ENCODE measurements around the gene ZFYVE26.

DNA sequence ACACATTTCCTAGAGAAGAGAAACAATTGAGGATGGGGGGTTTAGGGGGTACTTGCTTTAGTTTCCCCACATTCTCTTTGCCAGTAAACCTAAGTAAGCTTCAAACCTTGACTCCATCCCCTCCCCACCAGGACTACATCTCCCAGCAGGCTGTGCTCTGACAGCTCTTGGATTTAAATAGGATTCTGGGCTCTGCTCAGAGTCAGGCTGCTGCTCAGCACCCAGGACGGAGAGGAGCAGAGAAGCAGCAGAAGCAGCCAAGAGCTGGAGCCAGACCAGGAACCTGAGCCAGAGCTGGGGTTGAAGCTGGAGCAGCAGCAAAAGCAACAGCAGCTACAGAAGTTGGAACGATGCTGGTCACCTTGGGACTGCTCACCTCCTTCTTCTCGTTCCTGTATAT lies 94.1 kb downstream of the ZFYVE26 start:
- TF ChIP-seq ZNF610 (tag by site-specific recombination; IDR thresholded peaks at IDR 0.05; ENCODE audit: borderline replicate concordance) (no peak), ZNF561 (tag by site-specific recombination; IDR thresholded peaks at IDR 0.05; ENCODE audit: borderline replicate concordance) (no peak), YY1 (tag by site-specific recombination; IDR thresholded peaks at IDR 0.05) (no peak), ZNF112 (tag by site-specific recombination; IDR thresholded peaks at IDR 0.05) (no peak), ZNF404 (tag by site-specific recombination; IDR thresholded peaks at IDR 0.05) (no peak), ZNF792 (tag by site-specific recombination; IDR thresholded peaks at IDR 0.05) (no peak), ZNF548 (tag by site-specific recombination; IDR thresholded peaks at IDR 0.05) (no peak), YY2 (tag by site-specific recombination; IDR thresholded peaks at IDR 0.05) (no peak), GLI4 (tag by site-specific recombination; IDR thresholded peaks at IDR 0.05) (no peak)
- TF ChIP-seq, protein P1, sequence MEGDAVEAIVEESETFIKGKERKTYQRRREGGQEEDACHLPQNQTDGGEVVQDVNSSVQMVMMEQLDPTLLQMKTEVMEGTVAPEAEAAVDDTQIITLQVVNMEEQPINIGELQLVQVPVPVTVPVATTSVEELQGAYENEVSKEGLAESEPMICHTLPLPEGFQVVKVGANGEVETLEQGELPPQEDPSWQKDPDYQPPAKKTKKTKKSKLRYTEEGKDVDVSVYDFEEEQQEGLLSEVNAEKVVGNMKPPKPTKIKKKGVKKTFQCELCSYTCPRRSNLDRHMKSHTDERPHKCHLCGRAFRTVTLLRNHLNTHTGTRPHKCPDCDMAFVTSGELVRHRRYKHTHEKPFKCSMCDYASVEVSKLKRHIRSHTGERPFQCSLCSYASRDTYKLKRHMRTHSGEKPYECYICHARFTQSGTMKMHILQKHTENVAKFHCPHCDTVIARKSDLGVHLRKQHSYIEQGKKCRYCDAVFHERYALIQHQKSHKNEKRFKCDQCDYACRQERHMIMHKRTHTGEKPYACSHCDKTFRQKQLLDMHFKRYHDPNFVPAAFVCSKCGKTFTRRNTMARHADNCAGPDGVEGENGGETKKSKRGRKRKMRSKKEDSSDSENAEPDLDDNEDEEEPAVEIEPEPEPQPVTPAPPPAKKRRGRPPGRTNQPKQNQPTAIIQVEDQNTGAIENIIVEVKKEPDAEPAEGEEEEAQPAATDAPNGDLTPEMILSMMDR (tag by site-specific recombination; IDR thresholded peaks at IDR 0.05): no peak
- TF ChIP-seq, protein P2, sequence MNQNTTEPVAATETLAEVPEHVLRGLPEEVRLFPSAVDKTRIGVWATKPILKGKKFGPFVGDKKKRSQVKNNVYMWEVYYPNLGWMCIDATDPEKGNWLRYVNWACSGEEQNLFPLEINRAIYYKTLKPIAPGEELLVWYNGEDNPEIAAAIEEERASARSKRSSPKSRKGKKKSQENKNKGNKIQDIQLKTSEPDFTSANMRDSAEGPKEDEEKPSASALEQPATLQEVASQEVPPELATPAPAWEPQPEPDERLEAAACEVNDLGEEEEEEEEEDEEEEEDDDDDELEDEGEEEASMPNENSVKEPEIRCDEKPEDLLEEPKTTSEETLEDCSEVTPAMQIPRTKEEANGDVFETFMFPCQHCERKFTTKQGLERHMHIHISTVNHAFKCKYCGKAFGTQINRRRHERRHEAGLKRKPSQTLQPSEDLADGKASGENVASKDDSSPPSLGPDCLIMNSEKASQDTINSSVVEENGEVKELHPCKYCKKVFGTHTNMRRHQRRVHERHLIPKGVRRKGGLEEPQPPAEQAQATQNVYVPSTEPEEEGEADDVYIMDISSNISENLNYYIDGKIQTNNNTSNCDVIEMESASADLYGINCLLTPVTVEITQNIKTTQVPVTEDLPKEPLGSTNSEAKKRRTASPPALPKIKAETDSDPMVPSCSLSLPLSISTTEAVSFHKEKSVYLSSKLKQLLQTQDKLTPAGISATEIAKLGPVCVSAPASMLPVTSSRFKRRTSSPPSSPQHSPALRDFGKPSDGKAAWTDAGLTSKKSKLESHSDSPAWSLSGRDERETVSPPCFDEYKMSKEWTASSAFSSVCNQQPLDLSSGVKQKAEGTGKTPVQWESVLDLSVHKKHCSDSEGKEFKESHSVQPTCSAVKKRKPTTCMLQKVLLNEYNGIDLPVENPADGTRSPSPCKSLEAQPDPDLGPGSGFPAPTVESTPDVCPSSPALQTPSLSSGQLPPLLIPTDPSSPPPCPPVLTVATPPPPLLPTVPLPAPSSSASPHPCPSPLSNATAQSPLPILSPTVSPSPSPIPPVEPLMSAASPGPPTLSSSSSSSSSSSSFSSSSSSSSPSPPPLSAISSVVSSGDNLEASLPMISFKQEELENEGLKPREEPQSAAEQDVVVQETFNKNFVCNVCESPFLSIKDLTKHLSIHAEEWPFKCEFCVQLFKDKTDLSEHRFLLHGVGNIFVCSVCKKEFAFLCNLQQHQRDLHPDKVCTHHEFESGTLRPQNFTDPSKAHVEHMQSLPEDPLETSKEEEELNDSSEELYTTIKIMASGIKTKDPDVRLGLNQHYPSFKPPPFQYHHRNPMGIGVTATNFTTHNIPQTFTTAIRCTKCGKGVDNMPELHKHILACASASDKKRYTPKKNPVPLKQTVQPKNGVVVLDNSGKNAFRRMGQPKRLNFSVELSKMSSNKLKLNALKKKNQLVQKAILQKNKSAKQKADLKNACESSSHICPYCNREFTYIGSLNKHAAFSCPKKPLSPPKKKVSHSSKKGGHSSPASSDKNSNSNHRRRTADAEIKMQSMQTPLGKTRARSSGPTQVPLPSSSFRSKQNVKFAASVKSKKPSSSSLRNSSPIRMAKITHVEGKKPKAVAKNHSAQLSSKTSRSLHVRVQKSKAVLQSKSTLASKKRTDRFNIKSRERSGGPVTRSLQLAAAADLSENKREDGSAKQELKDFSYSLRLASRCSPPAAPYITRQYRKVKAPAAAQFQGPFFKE (tag by site-specific recombination; IDR thresholded peaks at IDR 0.05; ENCODE audit: borderline replicate concordance): no peak
- TF ChIP-seq, protein P3, sequence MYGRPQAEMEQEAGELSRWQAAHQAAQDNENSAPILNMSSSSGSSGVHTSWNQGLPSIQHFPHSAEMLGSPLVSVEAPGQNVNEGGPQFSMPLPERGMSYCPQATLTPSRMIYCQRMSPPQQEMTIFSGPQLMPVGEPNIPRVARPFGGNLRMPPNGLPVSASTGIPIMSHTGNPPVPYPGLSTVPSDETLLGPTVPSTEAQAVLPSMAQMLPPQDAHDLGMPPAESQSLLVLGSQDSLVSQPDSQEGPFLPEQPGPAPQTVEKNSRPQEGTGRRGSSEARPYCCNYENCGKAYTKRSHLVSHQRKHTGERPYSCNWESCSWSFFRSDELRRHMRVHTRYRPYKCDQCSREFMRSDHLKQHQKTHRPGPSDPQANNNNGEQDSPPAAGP (tag by site-specific recombination; IDR thresholded peaks at IDR 0.05): no peak
